ENCODE measurements around the gene KCNJ5. TPM values are rescaled to one million over a fixed set of nuclear protein-coding genes. Genes with fewer than 3 reads are reported as not detected.

The KCNJ5 gene
- total and polyA plus RNA-seq, 4 donors: 1.6 to 2.7 (median 2.4) TPM

DNA sequence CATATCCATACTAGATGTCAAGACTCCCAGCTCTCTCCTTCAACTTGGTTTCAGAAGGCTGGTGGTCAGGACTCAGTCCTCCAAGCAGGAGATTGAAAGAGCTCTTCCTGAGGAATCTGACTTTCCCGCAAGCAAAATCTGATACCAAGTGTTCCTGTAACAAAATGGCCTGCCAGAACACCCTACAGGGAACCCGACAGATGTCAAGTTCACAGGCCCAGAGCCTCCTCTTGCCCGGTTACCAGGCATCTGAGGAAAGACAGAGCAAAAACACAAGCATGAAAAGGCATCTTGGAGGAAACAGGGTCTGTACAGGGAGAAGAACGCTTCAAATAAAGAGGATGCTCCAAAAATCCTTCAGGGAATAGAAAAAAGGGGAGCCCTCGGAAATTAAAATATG is 8.7 kb upstream of the KCNJ5 start:
- no peaks in the 10 kb centered on the region for H3K36me3 ChIP-seq (ENCODE audit: control insufficient read depth, insufficient read depth, low read length)
- no peak overlapping the region for H3K4me3 ChIP-seq (ENCODE audit: low read depth, low read length)
- peaks cover 1% of the 10 kb centered on the region for H3K27me3 ChIP-seq (ENCODE audit: control insufficient read depth, insufficient read depth, low read length)
- H3K9me3 ChIP-seq (ENCODE audit: control insufficient read depth, insufficient read depth, low read length): no peaks in the 10 kb centered on the region
- 73% methylated on average over 2 of the region's 5 CpGs for WGBS (ENCODE audit: insufficient coverage)
- H3K4me1 ChIP-seq (ENCODE audit: control insufficient read depth, insufficient read depth, low read length): peaks cover 3% of the 10 kb centered on the region
- DNase-seq (ENCODE audit: low read depth in 4 of 6, low spot score in 6 of 6): no peak
- H3K27ac ChIP-seq (ENCODE audit: low read depth, low read length): no peak overlapping the region

DNA sequence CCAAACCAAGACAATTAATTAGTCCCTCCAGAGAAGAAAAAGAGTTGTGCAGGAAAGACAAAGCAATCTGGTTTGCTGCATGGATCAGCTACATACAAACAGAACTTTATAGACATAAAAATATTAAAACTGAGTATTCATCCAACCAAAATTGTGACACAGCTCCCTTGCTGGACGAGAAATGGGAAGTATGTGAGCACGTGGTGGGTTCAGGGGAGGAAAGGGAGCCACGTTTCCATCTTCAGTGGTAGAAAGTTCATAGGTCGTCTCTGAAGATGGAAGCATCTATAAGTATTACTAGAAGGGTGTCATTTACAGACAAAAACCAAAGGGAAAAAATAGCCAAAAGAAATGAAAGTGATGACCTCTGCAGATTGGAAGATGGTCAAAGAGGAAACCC is 7.1 kb upstream of the KCNJ5 start:
- no peak for DNase-seq (ENCODE audit: low read depth in 4 of 6, low spot score in 6 of 6)
- peaks cover 3% of the 10 kb centered on the region for H3K4me1 ChIP-seq (ENCODE audit: control insufficient read depth, insufficient read depth, low read length)
- 74% methylated on average over 4 of the region's 4 CpGs for WGBS (ENCODE audit: insufficient coverage)
- no peaks in the 10 kb centered on the region for H3K36me3 ChIP-seq (ENCODE audit: control insufficient read depth, insufficient read depth, low read length)
- H3K4me3 ChIP-seq (ENCODE audit: low read depth, low read length): no peak overlapping the region
- H3K27me3 ChIP-seq (ENCODE audit: control insufficient read depth, insufficient read depth, low read length): peaks cover 12% of the 10 kb centered on the region
- H3K27ac ChIP-seq (ENCODE audit: low read depth, low read length): no peak overlapping the region
- no peaks in the 10 kb centered on the region for H3K9me3 ChIP-seq (ENCODE audit: control insufficient read depth, insufficient read depth, low read length)

DNA sequence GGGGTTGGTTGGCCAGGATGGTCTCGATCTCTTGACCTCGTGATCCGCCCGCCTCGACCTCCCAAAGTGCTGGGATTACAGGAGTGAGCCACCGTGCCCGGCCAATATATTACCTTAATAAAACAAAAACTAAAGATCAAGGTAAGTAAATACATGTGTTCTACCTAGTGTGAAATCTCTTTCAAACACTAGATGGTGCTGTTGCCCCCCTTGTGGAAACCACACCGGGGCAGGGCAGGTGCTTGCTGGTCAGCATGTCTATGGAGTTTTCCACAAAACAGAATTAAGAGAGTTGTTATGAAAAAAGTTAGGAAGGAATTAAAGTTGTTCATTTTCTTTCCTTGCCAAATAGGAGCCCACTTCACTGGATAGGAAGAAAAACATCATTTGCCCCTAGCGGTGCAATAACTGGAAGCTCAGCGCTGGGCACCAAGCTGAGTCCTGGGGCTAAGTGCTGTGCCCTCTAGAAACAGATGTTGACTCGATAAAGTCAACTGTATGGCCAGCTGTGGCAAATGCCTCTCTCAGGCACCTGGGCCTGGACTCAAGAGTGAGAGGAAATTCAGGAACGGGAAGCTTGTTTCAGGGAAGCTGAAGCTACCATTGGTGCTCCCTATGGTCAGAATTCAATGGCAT is 6.3 kb upstream of the KCNJ5 start:
- peaks cover 19% of the 10 kb centered on the region for H3K27me3 ChIP-seq (ENCODE audit: control insufficient read depth, insufficient read depth, low read length)
- no peak overlapping the region for H3K4me3 ChIP-seq (ENCODE audit: low read depth, low read length)
- H3K27ac ChIP-seq (ENCODE audit: low read depth, low read length): no peak overlapping the region
- H3K4me1 ChIP-seq (ENCODE audit: control insufficient read depth, insufficient read depth, low read length): peaks cover 3% of the 10 kb centered on the region
- WGBS (ENCODE audit: insufficient coverage): 75% methylated on average over 4 of the region's 12 CpGs
- peak in 3 of 6 donors; percentile 44 to 89 (median 75) for DNase-seq (ENCODE audit: low read depth in 4 of 6, low spot score in 6 of 6)
- no peaks in the 10 kb centered on the region for H3K9me3 ChIP-seq (ENCODE audit: control insufficient read depth, insufficient read depth, low read length)
- H3K36me3 ChIP-seq (ENCODE audit: control insufficient read depth, insufficient read depth, low read length): no peaks in the 10 kb centered on the region

DNA sequence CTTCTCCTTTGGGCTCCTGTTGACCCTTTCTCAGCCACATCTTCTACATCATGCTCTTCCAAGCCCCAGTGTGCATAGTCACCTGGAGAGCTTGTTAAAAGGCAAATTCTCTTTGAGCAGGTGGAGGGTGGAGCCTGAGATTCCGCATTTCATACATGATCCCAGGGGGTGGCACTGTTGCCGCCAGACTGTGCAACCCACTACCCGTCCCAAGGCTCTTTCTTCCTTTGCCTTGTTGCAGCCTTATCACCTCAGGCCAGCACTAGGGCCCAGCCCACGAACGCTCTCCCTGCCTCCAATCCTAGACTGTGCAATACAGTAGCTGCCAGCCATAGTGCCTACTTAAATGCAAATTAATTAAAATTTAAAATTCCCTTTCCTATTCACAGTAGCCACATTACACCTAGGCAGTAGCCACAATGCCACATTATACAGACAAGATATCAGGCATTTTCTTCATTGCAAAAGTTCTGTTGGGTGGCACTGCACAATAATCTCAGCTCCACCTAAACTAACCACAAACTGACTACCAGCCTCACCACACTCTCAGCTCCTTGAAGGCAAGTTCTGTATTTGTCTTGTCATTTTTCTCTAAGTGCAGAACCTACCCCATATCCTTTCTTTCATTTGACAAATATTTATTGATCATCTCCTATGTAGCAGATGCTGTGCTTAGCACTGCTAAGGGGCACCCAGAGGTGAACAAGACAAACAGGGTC is 4.6 kb upstream of the KCNJ5 start:
- Histone ChIP-seq H3K27me3 (ENCODE audit: control insufficient read depth, insufficient read depth, low read length) (peaks cover 25% of the 10 kb centered on the region), H3K4me3 (ENCODE audit: low read depth, low read length) (no peak overlapping the region)
- WGBS (ENCODE audit: insufficient coverage): 45% methylated on average over 5 of the region's 5 CpGs

DNA sequence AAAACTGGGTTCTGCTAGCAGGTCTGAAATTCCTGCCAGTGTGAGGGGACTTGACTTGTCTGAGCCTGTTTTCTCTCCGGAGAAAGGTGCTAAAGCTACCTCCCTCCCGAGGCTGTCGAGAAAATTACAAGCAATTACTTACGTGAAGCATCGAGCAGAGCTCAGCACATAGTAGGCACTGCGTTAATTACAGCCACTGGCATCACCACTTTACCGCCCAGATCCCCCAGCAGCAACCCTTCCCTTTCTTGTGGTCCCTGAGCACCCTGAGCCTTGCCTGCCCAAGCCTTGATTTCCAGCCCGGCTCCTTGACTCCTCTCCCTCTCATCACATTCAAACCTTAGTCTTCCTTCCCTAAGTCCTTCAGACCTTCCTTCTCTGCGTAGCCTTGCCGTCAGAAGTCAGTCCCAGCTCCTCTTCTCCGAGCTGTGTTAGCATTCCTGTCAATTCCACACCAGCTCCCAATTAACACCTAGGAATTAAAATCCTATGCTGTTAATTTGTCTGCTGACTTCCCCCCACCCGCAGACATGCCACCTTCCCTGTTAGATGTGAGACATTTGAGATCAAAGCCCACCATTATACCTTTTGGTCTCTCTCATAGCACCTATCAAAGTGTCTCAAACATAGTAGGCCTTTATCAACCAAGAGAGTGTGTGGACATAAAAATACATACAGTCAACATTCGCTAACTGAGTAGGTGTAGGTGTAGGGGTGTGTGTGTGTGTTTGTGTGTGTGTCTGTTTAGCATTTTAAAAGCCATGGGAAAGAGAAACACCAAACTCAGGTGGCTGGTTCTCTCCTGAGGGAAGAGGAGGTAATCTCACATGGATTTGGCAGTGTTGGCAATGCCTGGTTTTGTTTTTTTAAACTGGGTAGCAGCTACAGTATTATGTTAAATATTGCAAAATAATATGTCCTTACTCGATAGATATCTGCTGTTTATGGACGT is 2.8 kb upstream of the KCNJ5 start:
- H3K27me3 ChIP-seq (ENCODE audit: control insufficient read depth, insufficient read depth, low read length): peaks cover 25% of the 10 kb centered on the region
- no peak for DNase-seq (ENCODE audit: low read depth in 4 of 6, low spot score in 6 of 6)
- no peak overlapping the region for H3K27ac ChIP-seq (ENCODE audit: low read depth, low read length)
- no peak overlapping the region for H3K4me3 ChIP-seq (ENCODE audit: low read depth, low read length)
- H3K9me3 ChIP-seq (ENCODE audit: control insufficient read depth, insufficient read depth, low read length): no peaks in the 10 kb centered on the region
- peaks cover 20% of the 10 kb centered on the region for H3K4me1 ChIP-seq (ENCODE audit: control insufficient read depth, insufficient read depth, low read length)
- 61% methylated on average over 13 of the region's 15 CpGs for WGBS (ENCODE audit: insufficient coverage)
- H3K36me3 ChIP-seq (ENCODE audit: control insufficient read depth, insufficient read depth, low read length): no peaks in the 10 kb centered on the region

More for the DNA sequence above, 4.6 kb upstream of the KCNJ5 start:
- peak in 1 of 6 donors; percentile 52 for DNase-seq (ENCODE audit: low read depth in 4 of 6, low spot score in 6 of 6)
- no peak overlapping the region for H3K27ac ChIP-seq (ENCODE audit: low read depth, low read length)
- peaks cover 16% of the 10 kb centered on the region for H3K4me1 ChIP-seq (ENCODE audit: control insufficient read depth, insufficient read depth, low read length)
- H3K9me3 ChIP-seq (ENCODE audit: control insufficient read depth, insufficient read depth, low read length): no peaks in the 10 kb centered on the region
- no peaks in the 10 kb centered on the region for H3K36me3 ChIP-seq (ENCODE audit: control insufficient read depth, insufficient read depth, low read length)

DNA sequence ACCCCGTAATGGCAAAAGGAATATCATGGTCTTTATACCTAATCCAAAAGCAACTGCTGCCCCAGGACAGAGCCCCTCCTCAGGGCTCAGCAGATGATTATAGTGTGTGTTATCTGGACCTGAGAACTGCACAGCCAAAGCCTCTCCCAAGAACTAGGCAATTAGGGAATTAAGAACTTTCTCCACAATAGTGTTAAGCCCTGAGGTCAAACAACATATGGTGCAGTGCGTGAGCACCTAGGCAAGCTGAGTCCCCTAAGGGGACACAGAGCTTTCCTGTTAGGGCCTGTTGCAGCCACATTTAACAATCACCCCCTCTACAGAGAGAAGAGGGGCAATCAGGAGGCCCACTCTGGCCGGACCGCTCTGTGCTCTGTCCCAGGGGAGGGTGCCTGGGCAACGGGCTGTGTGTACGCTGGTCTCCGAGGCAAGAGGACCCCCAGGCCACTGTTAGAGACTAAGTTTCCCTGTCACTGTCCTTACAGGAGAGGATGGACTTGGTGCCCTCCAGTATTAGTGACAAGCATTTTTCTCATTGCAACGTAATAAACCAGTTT is 1.4 kb upstream of the KCNJ5 start:
- Histone ChIP-seq H3K9me3 (ENCODE audit: control insufficient read depth, insufficient read depth, low read length) (no peaks in the 10 kb centered on the region), H3K4me3 (ENCODE audit: low read depth, low read length) (no peak overlapping the region), H3K4me1 (ENCODE audit: control insufficient read depth, insufficient read depth, low read length) (peaks cover 20% of the 10 kb centered on the region), H3K36me3 (ENCODE audit: control insufficient read depth, insufficient read depth, low read length) (no peaks in the 10 kb centered on the region), H3K27ac (ENCODE audit: low read depth, low read length) (no peak overlapping the region), H3K27me3 (ENCODE audit: control insufficient read depth, insufficient read depth, low read length) (peaks cover 25% of the 10 kb centered on the region)
- no peak for DNase-seq (ENCODE audit: low read depth in 4 of 6, low spot score in 6 of 6)
- 72% methylated on average over 6 of the region's 8 CpGs for WGBS (ENCODE audit: insufficient coverage)

DNA sequence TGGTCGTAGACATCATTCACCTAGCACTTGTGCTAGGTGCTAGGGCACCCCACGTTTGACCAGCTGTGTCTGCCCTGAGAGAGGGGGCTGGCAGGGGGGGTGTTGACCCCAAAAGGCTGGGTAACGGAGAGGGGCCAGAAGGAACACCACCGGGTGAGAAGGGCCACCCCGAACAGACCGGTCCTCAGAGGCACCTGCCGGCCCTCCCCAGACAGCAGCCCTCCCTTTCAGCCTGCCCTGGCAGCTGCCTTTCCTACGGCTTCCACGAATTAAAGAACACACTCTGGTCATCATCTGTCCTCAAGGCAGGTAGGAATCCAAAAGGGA is 977 bp upstream of the KCNJ5 start:
- Histone ChIP-seq H3K36me3 (ENCODE audit: control insufficient read depth, insufficient read depth, low read length) (no peaks in the 10 kb centered on the region), H3K4me3 (ENCODE audit: low read depth, low read length) (peak overlapping the region; percentile 53), H3K9me3 (ENCODE audit: control insufficient read depth, insufficient read depth, low read length) (no peaks in the 10 kb centered on the region), H3K27me3 (ENCODE audit: control insufficient read depth, insufficient read depth, low read length) (peaks cover 25% of the 10 kb centered on the region), H3K27ac (ENCODE audit: low read depth, low read length) (no peak overlapping the region), H3K4me1 (ENCODE audit: control insufficient read depth, insufficient read depth, low read length) (peaks cover 20% of the 10 kb centered on the region)
- DNase-seq (ENCODE audit: low read depth in 4 of 6, low spot score in 6 of 6): no peak
- WGBS (ENCODE audit: insufficient coverage): 0% methylated on average over 5 of the region's 9 CpGs

DNA sequence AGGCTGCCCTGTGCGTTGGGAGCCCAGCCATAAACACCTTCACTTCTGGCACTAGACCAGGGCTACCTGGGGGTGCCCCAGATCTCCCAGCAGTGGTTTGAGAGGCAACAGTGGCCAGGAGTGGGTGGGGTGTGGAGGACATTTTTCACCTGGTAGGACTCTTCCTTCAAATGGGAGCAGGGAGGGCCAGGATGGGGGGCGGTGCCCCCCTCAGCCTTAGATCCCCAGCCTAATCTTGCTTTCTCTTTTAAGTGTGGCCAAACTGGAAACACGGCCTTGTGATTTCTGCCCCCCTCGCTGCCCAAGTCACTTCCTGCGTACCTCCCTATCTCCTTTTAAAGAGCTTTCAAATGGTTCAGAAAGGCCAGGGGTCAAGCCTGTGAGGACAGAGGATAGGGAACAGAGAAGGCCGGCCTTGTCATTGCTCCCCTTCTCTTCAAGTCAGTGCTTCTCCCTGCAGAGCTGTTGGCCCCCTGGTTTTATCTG is 800 bp downstream of the KCNJ5 start:
- 57% methylated on average over 4 of the region's 6 CpGs for WGBS (ENCODE audit: insufficient coverage)
- Histone ChIP-seq H3K9me3 (ENCODE audit: control insufficient read depth, insufficient read depth, low read length) (no peaks in the 10 kb centered on the region), H3K27ac (ENCODE audit: low read depth, low read length) (no peak overlapping the region), H3K4me1 (ENCODE audit: control insufficient read depth, insufficient read depth, low read length) (peaks cover 20% of the 10 kb centered on the region), H3K4me3 (ENCODE audit: low read depth, low read length) (no peak overlapping the region), H3K36me3 (ENCODE audit: control insufficient read depth, insufficient read depth, low read length) (no peaks in the 10 kb centered on the region), H3K27me3 (ENCODE audit: control insufficient read depth, insufficient read depth, low read length) (peaks cover 25% of the 10 kb centered on the region)
- no peak for DNase-seq (ENCODE audit: low read depth in 4 of 6, low spot score in 6 of 6)

DNA sequence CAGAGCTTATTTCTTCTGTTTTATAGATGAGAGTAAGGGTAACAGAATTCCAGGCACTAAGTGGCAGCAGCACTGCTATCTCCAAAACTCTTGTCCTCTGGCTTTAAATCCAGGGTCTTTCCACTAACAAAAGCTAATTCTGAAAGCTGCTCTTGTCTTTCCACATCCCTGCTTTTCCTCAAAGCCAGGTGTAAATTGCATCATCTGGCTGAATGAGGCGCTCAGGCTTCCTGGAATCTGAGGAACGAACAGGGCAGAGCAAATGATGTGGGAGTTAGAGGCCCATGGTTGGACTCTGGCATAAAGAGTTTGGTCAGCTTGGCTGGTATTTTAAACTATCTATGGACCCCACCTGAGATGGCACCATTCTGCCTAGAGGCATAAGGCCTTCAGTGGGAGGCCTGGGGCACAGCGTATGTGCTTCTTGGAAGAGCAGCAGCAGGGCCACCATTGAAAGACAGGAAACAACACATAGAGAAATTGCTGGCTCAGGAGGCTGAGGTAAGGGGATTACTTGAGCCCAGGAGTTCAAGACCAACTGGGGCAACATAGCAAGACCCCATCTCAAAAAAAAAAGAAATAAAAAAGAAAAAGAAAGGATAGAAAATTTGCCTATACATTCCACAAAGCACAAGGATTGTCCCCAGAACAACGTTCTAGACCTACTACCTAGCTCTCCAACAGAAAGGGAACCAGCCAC is 1.9 kb downstream of the KCNJ5 start:
- Histone ChIP-seq H3K4me3 (ENCODE audit: low read depth, low read length) (no peak overlapping the region), H3K4me1 (ENCODE audit: control insufficient read depth, insufficient read depth, low read length) (peaks cover 20% of the 10 kb centered on the region), H3K9me3 (ENCODE audit: control insufficient read depth, insufficient read depth, low read length) (no peaks in the 10 kb centered on the region), H3K36me3 (ENCODE audit: control insufficient read depth, insufficient read depth, low read length) (no peaks in the 10 kb centered on the region), H3K27ac (ENCODE audit: low read depth, low read length) (no peak overlapping the region), H3K27me3 (ENCODE audit: control insufficient read depth, insufficient read depth, low read length) (peaks cover 18% of the 10 kb centered on the region)
- DNase-seq (ENCODE audit: low read depth in 4 of 6, low spot score in 6 of 6): no peak
- WGBS (ENCODE audit: insufficient coverage): 78% methylated on average over 4 of the region's 4 CpGs

Data from spinal cord (tissue), 10 donors.